ACC112 (cell line): Measurements from ENCODE around the gene LY9.

Source experiments
- H2AFZ ChIP-seq: fragments of 200-600 bp; sonication (generic); one replicate; pipeline ENCODE4 v1.6.0; 2017; ENCODE audit warnings: antibody characterized with exemption, low read length; ENCODE audit not compliant: unreplicated experiment
- H3K27ac ChIP-seq: fragments of 200-600 bp; sonication (generic); 2 replicates; pipeline ENCODE4 v1.5.1; 2014; ENCODE audit warnings: low read depth, mild to moderate bottlenecking, antibody characterized with exemption, low read length, moderate library complexity
- H3K27me3 ChIP-seq: fragments of 200-600 bp; sonication (generic); 2 replicates; pipeline ENCODE4 v1.6.1; 2014; ENCODE audit warnings: mild to moderate bottlenecking, antibody characterized with exemption, low read length, moderate library complexity, mixed read lengths; ENCODE audit not compliant: insufficient read depth
- H3K36me3 ChIP-seq: fragments of 200-600 bp; sonication (generic); 2 replicates; pipeline ENCODE4 v1.6.1; 2016; ENCODE audit warnings: mild to moderate bottlenecking, antibody characterized with exemption, low read length, moderate library complexity, mixed read lengths; ENCODE audit not compliant: insufficient read depth
- H3K4me1 ChIP-seq: fragments of 200-600 bp; sonication (generic); one replicate; pipeline ENCODE4 v1.6.1; 2016; ENCODE audit warnings: low read length, mixed read lengths; ENCODE audit not compliant: insufficient read depth, unreplicated experiment, control insufficient read depth
- H3K4me3 ChIP-seq: fragments of 200-600 bp; sonication (generic); 2 replicates; pipeline ENCODE4 v1.5.1; 2014; ENCODE audit warnings: mild to moderate bottlenecking, low read depth, low read length
- H3K79me2 ChIP-seq: fragments of 200-600 bp; sonication (generic); one replicate; pipeline ENCODE4 v1.6.0; 2016; ENCODE audit warnings: low read length; ENCODE audit not compliant: control insufficient read depth, unreplicated experiment, insufficient read depth

Gene LY9

GRCh38 chr1:160836561-160836960, 40.6 kb downstream of the LY9 start:
- H3K4me1 ChIP-seq = no peaks in the 10 kb centered on the region
- no peaks in the 10 kb centered on the region for H3K79me2 ChIP-seq
- no peak overlapping the region for H2AFZ ChIP-seq
- no peaks in the 10 kb centered on the region for H3K36me3 ChIP-seq
- H3K27ac ChIP-seq = no peak overlapping the region
- H3K4me3 ChIP-seq = no peak overlapping the region
- peaks cover 28% of the 10 kb centered on the region; the same call in 1 of the 2 replicates for H3K27me3 ChIP-seq

GRCh38 chr1:160836981-160837557, 41.1 kb downstream of the LY9 start:
- H3K4me3 ChIP-seq = no peak overlapping the region
- peaks cover 26% of the 10 kb centered on the region; the same call in 1 of the 2 replicates for H3K27me3 ChIP-seq
- no peaks in the 10 kb centered on the region for H3K36me3 ChIP-seq
- H3K4me1 ChIP-seq = no peaks in the 10 kb centered on the region
- no peaks in the 10 kb centered on the region for H3K79me2 ChIP-seq
- H2AFZ ChIP-seq = no peak overlapping the region
- H3K27ac ChIP-seq = no peak overlapping the region

- Histone ChIP-seq H2AFZ (no peak overlapping the region), H3K4me1 (no peaks in the 10 kb centered on the region), H3K36me3 (no peaks in the 10 kb centered on the region), H3K79me2 (no peaks in the 10 kb centered on the region), H3K4me3 (no peak overlapping the region), H3K27ac (no peak overlapping the region), H3K27me3 (peaks cover 23% of the 10 kb centered on the region; the same call in 1 of the 2 replicates)
Observed at GRCh38 chr1:160837558-160838205, 41.7 kb downstream of the LY9 start.

- no peaks in the 10 kb centered on the region for H3K79me2 ChIP-seq
- H2AFZ ChIP-seq = no peak overlapping the region
- no peak overlapping the region for H3K4me3 ChIP-seq
- H3K27me3 ChIP-seq = peaks cover 24% of the 10 kb centered on the region; the same call in 1 of the 2 replicates
- H3K27ac ChIP-seq = no peak overlapping the region
- no peaks in the 10 kb centered on the region for H3K4me1 ChIP-seq
- no peaks in the 10 kb centered on the region for H3K36me3 ChIP-seq
Observed at GRCh38 chr1:160838888-160839287, 42.9 kb downstream of the LY9 start.

GRCh38 chr1:160839746-160840145, 43.8 kb downstream of the LY9 start:
- Histone ChIP-seq H3K4me1 (no peaks in the 10 kb centered on the region), H3K27ac (no peak overlapping the region), H3K36me3 (no peaks in the 10 kb centered on the region), H2AFZ (no peak overlapping the region), H3K27me3 (peaks cover 27% of the 10 kb centered on the region; the same call in 1 of the 2 replicates), H3K79me2 (no peaks in the 10 kb centered on the region), H3K4me3 (no peak overlapping the region)

GRCh38 chr1:160841079-160841478, 45.1 kb downstream of the LY9 start:
- Histone ChIP-seq H3K4me1 (no peaks in the 10 kb centered on the region), H3K27ac (no peak overlapping the region), H2AFZ (no peak overlapping the region), H3K36me3 (no peaks in the 10 kb centered on the region), H3K4me3 (no peak overlapping the region), H3K27me3 (peaks cover 20% of the 10 kb centered on the region; the same call in 1 of the 2 replicates), H3K79me2 (no peaks in the 10 kb centered on the region)

- no peak overlapping the region for H3K27ac ChIP-seq
- H3K79me2 ChIP-seq = no peaks in the 10 kb centered on the region
- H2AFZ ChIP-seq = no peak overlapping the region
- H3K4me3 ChIP-seq = no peak overlapping the region
- H3K4me1 ChIP-seq = no peaks in the 10 kb centered on the region
- H3K36me3 ChIP-seq = no peaks in the 10 kb centered on the region
- peaks cover 19% of the 10 kb centered on the region; the same call in 1 of the 2 replicates for H3K27me3 ChIP-seq
Observed at GRCh38 chr1:160844447-160845232, 48.7 kb downstream of the LY9 start.

- Histone ChIP-seq H2AFZ (no peak overlapping the region), H3K27ac (no peak overlapping the region), H3K27me3 (peaks cover 19% of the 10 kb centered on the region), H3K36me3 (no peaks in the 10 kb centered on the region), H3K4me3 (no peak overlapping the region), H3K4me1 (no peaks in the 10 kb centered on the region), H3K79me2 (no peaks in the 10 kb centered on the region)
Observed at GRCh38 chr1:160846281-160846680, 50.3 kb downstream of the LY9 start.

GRCh38 chr1:160850541-160850940, 54.6 kb downstream of the LY9 start:
- Histone ChIP-seq H3K27ac (no peak overlapping the region), H3K4me1 (no peaks in the 10 kb centered on the region), H2AFZ (no peak overlapping the region), H3K36me3 (no peaks in the 10 kb centered on the region), H3K4me3 (no peak overlapping the region), H3K27me3 (peaks cover 18% of the 10 kb centered on the region), H3K79me2 (no peaks in the 10 kb centered on the region)

- Histone ChIP-seq H3K4me3 (no peak overlapping the region), H3K79me2 (no peaks in the 10 kb centered on the region), H3K27ac (no peak overlapping the region), H2AFZ (no peak overlapping the region), H3K27me3 (peaks cover 18% of the 10 kb centered on the region), H3K36me3 (no peaks in the 10 kb centered on the region), H3K4me1 (no peaks in the 10 kb centered on the region)
Observed at GRCh38 chr1:160850993-160851392, 55.0 kb downstream of the LY9 start.
